ENCODE results near the gene RYR3. TPM values are rescaled to one million over a fixed set of nuclear protein-coding genes. Genes with fewer than 3 reads are reported as not detected.

The RYR3 gene
- total RNA-seq, 2 experiments from 2014 or later, result 0.06 to 0.32 TPM

DNA sequence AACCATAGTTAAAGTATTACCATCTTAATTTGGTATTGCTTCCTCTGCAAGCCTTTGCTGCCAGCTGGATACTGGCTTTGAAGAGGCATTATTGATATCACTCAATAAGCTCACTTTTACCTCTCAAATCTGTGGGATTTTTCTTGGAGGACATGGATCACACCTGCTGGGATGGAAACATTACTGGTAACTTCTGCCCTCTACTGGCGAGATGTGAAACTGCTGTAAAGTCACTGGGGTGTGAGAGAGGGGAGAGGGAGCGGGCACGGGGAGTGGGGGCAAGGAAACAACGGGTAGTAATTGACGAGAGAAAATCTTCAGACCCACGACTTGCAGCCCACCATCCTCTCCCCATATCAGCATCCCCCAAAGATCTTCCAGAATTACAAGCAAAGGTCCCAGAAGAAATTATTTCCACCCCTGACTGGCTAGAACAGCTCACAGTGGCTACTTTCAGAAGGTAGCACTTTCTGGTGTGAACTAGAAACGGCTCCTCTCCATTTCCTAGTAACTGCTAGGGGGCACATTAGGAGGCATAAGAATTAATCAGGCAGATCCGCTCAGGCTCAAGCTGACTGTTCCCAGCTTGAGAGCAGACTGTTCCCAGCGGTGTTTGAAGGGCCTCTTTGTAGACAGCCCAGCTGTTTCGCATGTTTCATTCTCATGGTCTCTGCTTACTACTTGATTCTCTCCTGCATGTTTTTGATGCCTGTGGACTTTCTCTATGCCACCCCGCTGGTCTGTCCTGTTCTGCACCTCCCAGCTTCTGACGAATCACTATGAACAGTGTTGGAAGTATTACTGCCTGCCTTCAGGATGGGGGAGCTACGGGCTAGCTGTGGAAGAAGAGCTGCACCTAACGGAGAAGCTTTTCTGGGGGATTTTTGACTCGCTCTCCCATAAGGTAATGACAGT is 427.2 kb downstream of the RYR3 start:
- Histone ChIP-seq H3K4me3 (ENCODE audit: low read depth, low read length, poor library complexity, severe bottlenecking) (no peak overlapping the region), H3K79me2 (ENCODE audit: insufficient read depth, low read depth, low read length) (no peaks in the 10 kb centered on the region), H3K9me2 (ENCODE audit: insufficient read depth, low read length) (no peaks in the 10 kb centered on the region), H3K36me3 (ENCODE audit: insufficient read depth, low read length) (no peaks in the 10 kb centered on the region), H3K4me1 (ENCODE audit: insufficient read depth, low read length, poor library complexity, severe bottlenecking) (no peaks in the 10 kb centered on the region), H3K9me3 (ENCODE audit: low read length) (no peaks in the 10 kb centered on the region), H4K20me1 (ENCODE audit: insufficient read depth, low read length) (no peaks in the 10 kb centered on the region), H3K4me2 (ENCODE audit: low read length) (0 out of 2 replicates have a peak overlapping the region, but pooled peaks have one; percentile 13), H2AFZ (ENCODE audit: low read length) (no peak overlapping the region), H3K27ac (ENCODE audit: low read depth, low read length, poor library complexity, severe bottlenecking) (no peak overlapping the region)
- TF ChIP-seq, protein P1, sequence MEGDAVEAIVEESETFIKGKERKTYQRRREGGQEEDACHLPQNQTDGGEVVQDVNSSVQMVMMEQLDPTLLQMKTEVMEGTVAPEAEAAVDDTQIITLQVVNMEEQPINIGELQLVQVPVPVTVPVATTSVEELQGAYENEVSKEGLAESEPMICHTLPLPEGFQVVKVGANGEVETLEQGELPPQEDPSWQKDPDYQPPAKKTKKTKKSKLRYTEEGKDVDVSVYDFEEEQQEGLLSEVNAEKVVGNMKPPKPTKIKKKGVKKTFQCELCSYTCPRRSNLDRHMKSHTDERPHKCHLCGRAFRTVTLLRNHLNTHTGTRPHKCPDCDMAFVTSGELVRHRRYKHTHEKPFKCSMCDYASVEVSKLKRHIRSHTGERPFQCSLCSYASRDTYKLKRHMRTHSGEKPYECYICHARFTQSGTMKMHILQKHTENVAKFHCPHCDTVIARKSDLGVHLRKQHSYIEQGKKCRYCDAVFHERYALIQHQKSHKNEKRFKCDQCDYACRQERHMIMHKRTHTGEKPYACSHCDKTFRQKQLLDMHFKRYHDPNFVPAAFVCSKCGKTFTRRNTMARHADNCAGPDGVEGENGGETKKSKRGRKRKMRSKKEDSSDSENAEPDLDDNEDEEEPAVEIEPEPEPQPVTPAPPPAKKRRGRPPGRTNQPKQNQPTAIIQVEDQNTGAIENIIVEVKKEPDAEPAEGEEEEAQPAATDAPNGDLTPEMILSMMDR (conservative IDR thresholded peaks at IDR 0.05; ENCODE audit: low read length), result peak; percentile 93
- TF ChIP-seq EZH2phosphoT487 (IDR thresholded peaks at IDR 0.05; ENCODE audit: borderline replicate concordance, low read depth, low read length), result no peak
- POLR2A ChIA-PET, result interaction anchor here (1.0 kb wide), 1 partner anchor 9 kb away, joined by 5 read pairs; no protein-coding TSS in a partner anchor
- CTCF ChIA-PET (ENCODE audit: unreplicated experiment), result interaction anchor here (1.1 to 1.9 kb wide), 2 partner anchors 9 to 256 kb away, joined by 3 to 7 read pairs; no protein-coding TSS in a partner anchor
- intact Hi-C loops (cut with micrococcal nuclease; ENCODE audit: unreplicated experiment), result loop anchor here (10.0 kb wide), 1 partner anchor 257 kb away; no protein-coding TSS in a partner anchor
- peak; percentile 49 for DNase-seq (ENCODE audit: low spot score)
- no TSS peak for BruUV-seq (replicated peaks)

DNA sequence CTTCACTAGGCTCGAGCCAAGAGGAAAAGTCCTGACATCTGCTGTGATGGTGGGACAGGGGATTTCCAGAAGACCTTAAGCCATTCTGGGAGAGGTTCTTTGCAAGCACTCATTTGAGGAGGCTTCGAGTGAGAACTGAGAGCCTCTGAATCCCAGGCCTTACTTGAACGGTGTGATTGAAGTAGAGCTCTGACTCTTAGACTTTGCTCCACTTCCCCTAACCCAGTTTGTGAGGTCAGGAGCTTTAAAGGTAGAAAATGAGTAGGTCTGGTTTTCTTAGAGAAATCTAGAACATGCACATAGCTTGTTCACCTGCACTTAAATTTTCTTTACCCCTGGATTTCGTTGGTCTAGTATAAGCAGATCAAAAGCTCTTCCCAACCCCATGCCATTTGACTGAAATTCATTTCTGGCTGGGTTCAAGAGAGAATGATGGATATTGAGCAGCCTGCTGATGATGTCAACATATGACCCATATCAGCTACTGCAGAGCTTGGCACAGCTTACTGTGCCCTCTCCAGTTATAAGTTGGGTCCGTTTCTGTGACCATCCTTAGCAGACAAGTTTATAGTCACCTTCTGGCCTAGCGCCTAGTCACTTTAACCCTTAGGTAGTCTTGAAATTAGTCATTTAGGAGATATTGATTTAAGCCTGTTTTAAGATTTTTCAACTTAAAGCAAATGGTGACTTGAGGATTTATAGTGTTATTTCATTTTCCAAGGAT is 428.3 kb downstream of the RYR3 start:
- no peak overlapping the region for H3K4me3 ChIP-seq (ENCODE audit: low read depth, low read length, poor library complexity, severe bottlenecking)
- CTCF ChIA-PET (ENCODE audit: unreplicated experiment), result interaction anchor here (1.9 kb wide), 1 partner anchor 10 kb away, joined by 7 read pairs; no protein-coding TSS in a partner anchor
- H3K4me2 ChIP-seq (ENCODE audit: low read length), result no peak overlapping the region
- BruUV-seq (replicated peaks), result no TSS peak
- H3K27ac ChIP-seq (ENCODE audit: low read depth, low read length, poor library complexity, severe bottlenecking), result no peak overlapping the region
- intact Hi-C loops (cut with micrococcal nuclease; ENCODE audit: unreplicated experiment), result loop anchor here (10.0 kb wide), 1 partner anchor 256 kb away; no protein-coding TSS in a partner anchor
- no peaks in the 10 kb centered on the region for H3K4me1 ChIP-seq (ENCODE audit: insufficient read depth, low read length, poor library complexity, severe bottlenecking)
- no peak for DNase-seq (ENCODE audit: low spot score)
- POLR2A ChIA-PET, result interaction anchor here (1.0 to 1.3 kb wide), 2 partner anchors 8 to 13 kb away, joined by 3 to 5 read pairs; no protein-coding TSS in a partner anchor
- no peaks in the 10 kb centered on the region for H3K9me2 ChIP-seq (ENCODE audit: insufficient read depth, low read length)
- H3K36me3 ChIP-seq (ENCODE audit: insufficient read depth, low read length), result no peaks in the 10 kb centered on the region
- no peak overlapping the region for H2AFZ ChIP-seq (ENCODE audit: low read length)
- H3K9me3 ChIP-seq (ENCODE audit: low read length), result no peaks in the 10 kb centered on the region
- H3K79me2 ChIP-seq (ENCODE audit: insufficient read depth, low read depth, low read length), result no peaks in the 10 kb centered on the region
- no peaks in the 10 kb centered on the region for H4K20me1 ChIP-seq (ENCODE audit: insufficient read depth, low read length)
- TF ChIP-seq, protein P1 (conservative IDR thresholded peaks at IDR 0.05; ENCODE audit: low read length), result no peak
- no peak for TF ChIP-seq EZH2phosphoT487 (IDR thresholded peaks at IDR 0.05; ENCODE audit: borderline replicate concordance, low read depth, low read length)

All from OCI-LY7 (cell line).